Activated CD4-positive, alpha-beta T cell treated with anti-CD3 and anti-CD28 coated beads, Interleukin-2, amount 10 ng/mL, durations not matched to agents 7 days and 5 days (primary cell): Measurements from ENCODE around the gene NOC4L. TPM values are rescaled to one million over a fixed set of nuclear protein-coding genes. Genes with fewer than 3 reads are reported as not detected.
"Not testable (repeated sequence)": the region's sequence is repeated elsewhere in the genome, so short reads cannot be mapped to it uniquely, and the experiment has no call there.

Experiments
- CTCF ChIA-PET: fragments of 350-600 bp; sonication (Branson Sonifier 250); formaldehyde crosslinking; loops from one replicate; lab custom pipeline; 2021; ENCODE audit warnings: antibody characterized with exemption; lab: Charles Lee
- POLR2A ChIA-PET: fragments of 350-600 bp; sonication (Branson Sonifier 250); formaldehyde crosslinking; loops from one replicate; lab custom pipeline; 2021; ENCODE audit warnings: antibody characterized with exemption; lab: Charles Lee
- DNase-seq: peaks from one replicate; pipeline ENCODE4 v3.0.0-alpha.2; 2020
- H3K27ac Mint-ChIP-seq: one replicate; pipeline ENCODE4 v1.8.0; 2021; ENCODE audit warnings: mild to moderate bottlenecking, moderate library complexity, mixed read lengths
- H3K27me3 Mint-ChIP-seq: one replicate; pipeline ENCODE4 v1.8.0; 2021; ENCODE audit warnings: mixed read lengths
- H3K36me3 Mint-ChIP-seq: one replicate; pipeline ENCODE4 v1.8.0; 2021; ENCODE audit warnings: low read depth, mixed read lengths
- H3K4me1 Mint-ChIP-seq: one replicate; pipeline ENCODE4 v1.8.0; 2021; ENCODE audit warnings: mixed read lengths
- H3K4me3 Mint-ChIP-seq: one replicate; pipeline ENCODE4 v1.8.0; 2021; ENCODE audit warnings: mild to moderate bottlenecking, moderate library complexity, mixed read lengths
- H3K9me3 Mint-ChIP-seq: one replicate; pipeline ENCODE4 v1.8.0; 2021; ENCODE audit warnings: mixed read lengths
- total RNA-seq, 2 experiments: library from RNA; stranded (reverse); gene quantifications; one replicate each; pipeline ENCODE4 v1.2.3, GENCODE V29; 2021

Gene NOC4L
- total RNA-seq, 2 experiments from 2014 or later, result 28.9 to 32.4 TPM

- ChIA-PET CTCF (interaction anchor here (1.3 to 1.4 kb wide), 4 partner anchors 10 to 42 kb away, joined by 3 to 5 read pairs (median 4); no protein-coding TSS in a partner anchor), POLR2A (no interaction called here)
- Mint-ChIP-seq H3K36me3 (peaks cover 25% of the 10 kb centered on the region), H3K4me1 (peaks cover 38% of the 10 kb centered on the region), H3K27ac (peak overlapping the region; percentile 93), H3K27me3 (peaks cover 4% of the 10 kb centered on the region), H3K4me3 (peak overlapping the region; percentile 90), H3K9me3 (peaks cover 9% of the 10 kb centered on the region)
- DNase-seq, result no peak
These were observed 44.7 kb downstream of the NOC4L start for GRCh38 chr12:132188916-132189325.

GRCh38 chr12:132189378-132190011 lies 45.2 kb downstream of the NOC4L start:
- H3K27ac Mint-ChIP-seq, result peak overlapping the region; percentile 93
- POLR2A ChIA-PET, result no interaction called here
- H3K36me3 Mint-ChIP-seq, result peaks cover 25% of the 10 kb centered on the region
- H3K9me3 Mint-ChIP-seq, result peaks cover 15% of the 10 kb centered on the region
- peak; percentile 95 for DNase-seq
- CTCF ChIA-PET, result interaction anchor here (1.3 to 1.4 kb wide), 4 partner anchors 10 to 42 kb away, joined by 3 to 5 read pairs (median 4); no protein-coding TSS in a partner anchor
- peak overlapping the region; percentile 90 for H3K4me3 Mint-ChIP-seq
- H3K4me1 Mint-ChIP-seq, result peaks cover 34% of the 10 kb centered on the region
- H3K27me3 Mint-ChIP-seq, result no peaks in the 10 kb centered on the region

- Mint-ChIP-seq H3K9me3 (peaks cover 18% of the 10 kb centered on the region), H3K27me3 (no peaks in the 10 kb centered on the region), H3K36me3 (peaks cover 22% of the 10 kb centered on the region), H3K4me3 (peak overlapping the region; percentile 90), H3K4me1 (peaks cover 32% of the 10 kb centered on the region), H3K27ac (peak overlapping the region; percentile 93)
- CTCF ChIA-PET, result interaction anchor here (1.3 to 1.4 kb wide), 3 partner anchors 29 to 43 kb away, joined by 3 to 5 read pairs (median 4); no protein-coding TSS in a partner anchor
- DNase-seq, result no peak
- POLR2A ChIA-PET, result no interaction called here
These were observed 45.9 kb downstream of the NOC4L start for GRCh38 chr12:132190012-132190755.

- peaks cover 17% of the 10 kb centered on the region for H3K36me3 Mint-ChIP-seq
- DNase-seq, result no peak
- H3K27ac Mint-ChIP-seq, result peak overlapping the region; percentile 72
- peaks cover 16% of the 10 kb centered on the region for H3K9me3 Mint-ChIP-seq
- ChIA-PET CTCF (interaction anchor here (0.7 kb wide), 1 partner anchor 18 kb away, joined by 4 read pairs; no protein-coding TSS in a partner anchor), POLR2A (no interaction called here)
- H3K4me1 Mint-ChIP-seq, result peaks cover 24% of the 10 kb centered on the region
- H3K4me3 Mint-ChIP-seq, result peak overlapping the region; percentile 90
- H3K27me3 Mint-ChIP-seq, result no peaks in the 10 kb centered on the region
These were observed 46.7 kb downstream of the NOC4L start for GRCh38 chr12:132190834-132191500.

- H3K27ac Mint-ChIP-seq, result no peak overlapping the region
- peaks cover 16% of the 10 kb centered on the region for H3K9me3 Mint-ChIP-seq
- H3K36me3 Mint-ChIP-seq, result peaks cover 14% of the 10 kb centered on the region
- ChIA-PET POLR2A (no interaction called here), CTCF (interaction anchor here (0.7 kb wide), 1 partner anchor 17 kb away, joined by 4 read pairs; no protein-coding TSS in a partner anchor)
- H3K27me3 Mint-ChIP-seq, result no peaks in the 10 kb centered on the region
- no peak overlapping the region for H3K4me3 Mint-ChIP-seq
- peaks cover 15% of the 10 kb centered on the region for H3K4me1 Mint-ChIP-seq
- no peak for DNase-seq
These were observed 47.7 kb downstream of the NOC4L start for GRCh38 chr12:132191715-132192553.

- H3K9me3 Mint-ChIP-seq, result peaks cover 16% of the 10 kb centered on the region
- H3K27me3 Mint-ChIP-seq, result no peaks in the 10 kb centered on the region
- H3K4me3 Mint-ChIP-seq, result no peak overlapping the region
- ChIA-PET POLR2A (no interaction called here), CTCF (interaction anchor here (0.7 kb wide), 1 partner anchor 8 kb away, joined by 3 read pairs; no protein-coding TSS in a partner anchor)
- no peak for DNase-seq
- H3K4me1 Mint-ChIP-seq, result peaks cover 7% of the 10 kb centered on the region
- H3K27ac Mint-ChIP-seq, result no peak overlapping the region
- peaks cover 6% of the 10 kb centered on the region for H3K36me3 Mint-ChIP-seq
These were observed 49.8 kb downstream of the NOC4L start for GRCh38 chr12:132194056-132194455.

- peaks cover 16% of the 10 kb centered on the region for H3K9me3 Mint-ChIP-seq
- peaks cover 2% of the 10 kb centered on the region for H3K4me1 Mint-ChIP-seq
- H3K4me3 Mint-ChIP-seq, result no peak overlapping the region
- POLR2A ChIA-PET, result no interaction called here
- no peak for DNase-seq
- no peak overlapping the region for H3K27ac Mint-ChIP-seq
- H3K27me3 Mint-ChIP-seq, result no peaks in the 10 kb centered on the region
- peaks cover 3% of the 10 kb centered on the region for H3K36me3 Mint-ChIP-seq
- CTCF ChIA-PET, result interaction anchor here (0.7 kb wide), 1 partner anchor 9 kb away, joined by 3 read pairs; no protein-coding TSS in a partner anchor
These were observed 50.3 kb downstream of the NOC4L start for GRCh38 chr12:132194556-132194955.

- H3K4me3 Mint-ChIP-seq, CTCF ChIA-PET, H3K27ac Mint-ChIP-seq, POLR2A ChIA-PET, H3K4me1 Mint-ChIP-seq, H3K36me3 Mint-ChIP-seq, H3K27me3 Mint-ChIP-seq, DNase-seq: not testable (repeated sequence)
- peaks cover 16% of the 10 kb centered on the region for H3K9me3 Mint-ChIP-seq
These were observed 51.0 kb downstream of the NOC4L start for GRCh38 chr12:132195242-132195641.

GRCh38 chr12:132196038-132196872 lies 52.0 kb downstream of the NOC4L start:
- DNase-seq, result no peak
- Mint-ChIP-seq H3K27ac (no peak overlapping the region), H3K4me1 (no peaks in the 10 kb centered on the region), H3K36me3 (peaks cover 3% of the 10 kb centered on the region), H3K9me3 (peaks cover 16% of the 10 kb centered on the region), H3K27me3 (no peaks in the 10 kb centered on the region), H3K4me3 (no peak overlapping the region)
- ChIA-PET POLR2A (no interaction called here), CTCF (interaction anchor here (1.5 kb wide), 1 partner anchor 365 kb away, joined by 4 read pairs; no protein-coding TSS in a partner anchor)

- Mint-ChIP-seq H3K27me3 (no peaks in the 10 kb centered on the region), H3K4me1 (no peaks in the 10 kb centered on the region), H3K27ac (no peak overlapping the region), H3K9me3 (peaks cover 16% of the 10 kb centered on the region), H3K36me3 (peaks cover 3% of the 10 kb centered on the region), H3K4me3 (no peak overlapping the region)
- POLR2A ChIA-PET, result interaction anchor here (0.6 kb wide), 1 partner anchor 300 kb away, joined by 3 read pairs; no protein-coding TSS in a partner anchor
- CTCF ChIA-PET, result interaction anchor here (1.5 kb wide), 1 partner anchor 364 kb away, joined by 4 read pairs; no protein-coding TSS in a partner anchor
- DNase-seq, result no peak
These were observed 52.7 kb downstream of the NOC4L start for GRCh38 chr12:132196873-132197390.
